B cell (primary cell): ENCODE data around the gene WNT11. TPM values are rescaled to one million over a fixed set of nuclear protein-coding genes. Genes with fewer than 3 reads are reported as not detected.

Experiments
- ATAC-seq: fragments of 200-7000 bp; cut with Tn5 transposase; one replicate; pipeline ENCODE4 v1.10.0; 2021; ENCODE audit warnings: low read depth, mild to moderate bottlenecking, moderate number of reproducible peaks, moderate library complexity
- CTCF ChIA-PET: fragments of 350-600 bp; sonication (Branson Sonifier 250); formaldehyde crosslinking; loops from one replicate; lab custom pipeline; 2021; ENCODE audit warnings: antibody characterized with exemption, inconsistent platforms; lab: Charles Lee
- POLR2A ChIA-PET: fragments of 350-600 bp; sonication (Branson Sonifier 250); formaldehyde crosslinking; loops from one replicate; lab custom pipeline; 2021; ENCODE audit warnings: antibody characterized with exemption; lab: Charles Lee
- DNase-seq: peaks from one replicate; pipeline ENCODE4 v3.0.0; 2013
- H2AFZ ChIP-seq: 2 replicates; pipeline ENCODE4 v1.6.1; 2012; ENCODE audit warnings: mild to moderate bottlenecking, low read depth, low read length; ENCODE audit not compliant: insufficient read depth, poor library complexity, severe bottlenecking
- H3K27ac ChIP-seq, 2 donors: 1 replicate in 1 of 2; 2 replicates in 1 of 2; pipeline ENCODE4 v1.5.1; 2012 to 2013; ENCODE audit warnings: low read length in 2 of 2, mild to moderate bottlenecking in 2 of 2, moderate library complexity in 1 of 2
- H3K27me3 ChIP-seq, 4 experiments: fragments of 200-600 bp in 1 of 4; sonication (generic) in 1 of 4; replicated peaks in 1 of 4; 1 replicate in 2 of 4; 2 replicates in 2 of 4; pipeline versions ENCODE4 v1.6.1 to v1.7.0; 2013 to 2016; ENCODE audit warnings: low read length in 3 of 4, mild to moderate bottlenecking in 2 of 4, mixed read lengths in 1 of 4, moderate library complexity in 1 of 4; ENCODE audit not compliant: insufficient read depth in 4 of 4, control insufficient read depth in 3 of 4; ENCODE audit errors: control extremely low read depth in 1 of 4
- H3K36me3 ChIP-seq, 2 experiments: replicated peaks in 1 of 2; 1 replicate in 1 of 2; 2 replicates in 1 of 2; pipeline versions ENCODE4 v1.6.1 to v1.7.1; 2013; ENCODE audit warnings: low read length in 1 of 2; ENCODE audit not compliant: insufficient read depth in 2 of 2, control insufficient read depth in 1 of 2; ENCODE audit errors: control extremely low read depth in 1 of 2, extremely low read depth in 1 of 2
- H3K4me1 ChIP-seq, 2 donors: fragments of 200-600 bp in 1 of 2; sonication (generic) in 1 of 2; 1 replicate in 1 of 2; 2 replicates in 1 of 2; pipeline versions ENCODE4 v1.5.1 to v1.6.1; 2013 to 2017; ENCODE audit warnings: low read length in 2 of 2; ENCODE audit not compliant: control insufficient read depth in 2 of 2, insufficient read depth in 2 of 2
- H3K4me2 ChIP-seq: replicated peaks from 2 replicates; pipeline ENCODE3; 2012; ENCODE audit warnings: mild to moderate bottlenecking, low read depth, low read length; ENCODE audit not compliant: poor library complexity, severe bottlenecking
- H3K4me3 ChIP-seq, 5 experiments: fragments of 200-600 bp in 1 of 5; sonication (generic) in 1 of 5; 1 replicate in 3 of 5; 2 replicates in 2 of 5; pipeline versions ENCODE4 v1.5.1 to v1.7.0; 2011 to 2016; ENCODE audit warnings: low read length in 4 of 5, mild to moderate bottlenecking in 4 of 5, low read depth in 2 of 5, control low read depth in 1 of 5, moderate library complexity in 1 of 5; ENCODE audit not compliant: insufficient read depth in 1 of 5; ENCODE audit errors: control extremely low read depth in 1 of 5, extremely low read depth in 1 of 5
- H3K79me2 ChIP-seq: fragments of 200-600 bp; sonication (generic); one replicate; pipeline ENCODE4 v1.6.0; 2016; ENCODE audit warnings: low read length; ENCODE audit not compliant: control insufficient read depth, insufficient read depth
- H3K9ac ChIP-seq: fragments of 200-600 bp; sonication (generic); 2 replicates; pipeline ENCODE4 v1.6.1; 2017; ENCODE audit warnings: mild to moderate bottlenecking, low read length, moderate library complexity
- H3K9me3 ChIP-seq, 3 donors: one replicate each; pipeline versions ENCODE4 v1.6.1 to v1.7.1; 2013; ENCODE audit warnings: low read length in 2 of 3; ENCODE audit not compliant: control insufficient read depth in 2 of 3, insufficient read depth in 1 of 3; ENCODE audit errors: control extremely low read depth in 1 of 3
- H4K20me1 ChIP-seq: 2 replicates; pipeline ENCODE4 v1.6.0; 2012; ENCODE audit warnings: mild to moderate bottlenecking, low read length; ENCODE audit not compliant: insufficient read depth, control insufficient read depth, poor library complexity, severe bottlenecking
- H3K27ac Mint-ChIP-seq: one replicate; pipeline ENCODE4 v1.8.0; 2021; ENCODE audit warnings: mixed read lengths
- H3K27me3 Mint-ChIP-seq: one replicate; pipeline ENCODE4 v1.8.0; 2021; ENCODE audit warnings: mixed read lengths
- H3K4me1 Mint-ChIP-seq: one replicate; pipeline ENCODE4 v1.8.0; 2021; ENCODE audit warnings: mixed read lengths
- H3K4me3 Mint-ChIP-seq: one replicate; pipeline ENCODE4 v1.8.0; 2021; ENCODE audit warnings: mixed read lengths
- H3K9me3 Mint-ChIP-seq: one replicate; pipeline ENCODE4 v1.8.0; 2022; ENCODE audit warnings: mixed read lengths; ENCODE audit not compliant: insufficient read depth
- EZH2 ChIP-seq: IDR thresholded peaks from 2 replicates; pipeline ENCODE4 v1.6.1; 2012; ENCODE audit warnings: borderline replicate concordance, low read depth, mild to moderate bottlenecking, moderate library complexity, low read length; ENCODE audit not compliant: insufficient read depth, poor library complexity, severe bottlenecking
- WGBS: methylation state at CpG from one replicate; pipeline ENCODE4 v1.1.5; 2013; ENCODE audit warnings: missing lambda C conversion rate; ENCODE audit not compliant: insufficient coverage; 5-methylcytosine and 5-hydroxymethylcytosine counted together
- intact Hi-C: fragments of 100-400 bp; cut with micrococcal nuclease; formaldehyde crosslinking; loops from one replicate; pipeline ENCODE4 v1.10.0; 2022
- polyA minus RNA-seq: library from RNA; depleted of rRNA, polyadenylated mRNA; stranded (reverse); fragments of >200 nt; gene quantifications from 2 replicates; pipeline ENCODE4 v1.2.3, GENCODE V29; 2012
- polyA plus RNA-seq: library from polyadenylated mRNA; depleted of rRNA; stranded (reverse); fragments of >200 nt; gene quantifications from 2 replicates; pipeline ENCODE4 v1.2.3, GENCODE V29; 2012
- total RNA-seq, 2 donors: library from RNA; stranded (reverse); fragments of 120-200 nt in 1 of 2; gene quantifications; 1 replicate in 1 of 2; 2 replicates in 1 of 2; pipeline versions ENCODE4 v1.2.3 to v1.2.4, GENCODE V29; 2013 to 2022
- TF ChIP-seq, protein P1 (sequence below): fragments of 200-600 bp; IDR thresholded peaks from one replicate; pipeline ENCODE4 v1.8.0; 2022; ENCODE audit warnings: antibody characterized with exemption, mild to moderate bottlenecking

WNT11 gene
- total RNA-seq (0.39 TPM in 1 of 2 replicates, not detected in the other), polyA plus RNA-seq (0.07 TPM in 1 of 2 replicates, not detected in the other), polyA minus RNA-seq (2.6 TPM in 1 of 2 replicates, not detected in the other)
- 0.47 TPM for total RNA-seq (2013)

DNA sequence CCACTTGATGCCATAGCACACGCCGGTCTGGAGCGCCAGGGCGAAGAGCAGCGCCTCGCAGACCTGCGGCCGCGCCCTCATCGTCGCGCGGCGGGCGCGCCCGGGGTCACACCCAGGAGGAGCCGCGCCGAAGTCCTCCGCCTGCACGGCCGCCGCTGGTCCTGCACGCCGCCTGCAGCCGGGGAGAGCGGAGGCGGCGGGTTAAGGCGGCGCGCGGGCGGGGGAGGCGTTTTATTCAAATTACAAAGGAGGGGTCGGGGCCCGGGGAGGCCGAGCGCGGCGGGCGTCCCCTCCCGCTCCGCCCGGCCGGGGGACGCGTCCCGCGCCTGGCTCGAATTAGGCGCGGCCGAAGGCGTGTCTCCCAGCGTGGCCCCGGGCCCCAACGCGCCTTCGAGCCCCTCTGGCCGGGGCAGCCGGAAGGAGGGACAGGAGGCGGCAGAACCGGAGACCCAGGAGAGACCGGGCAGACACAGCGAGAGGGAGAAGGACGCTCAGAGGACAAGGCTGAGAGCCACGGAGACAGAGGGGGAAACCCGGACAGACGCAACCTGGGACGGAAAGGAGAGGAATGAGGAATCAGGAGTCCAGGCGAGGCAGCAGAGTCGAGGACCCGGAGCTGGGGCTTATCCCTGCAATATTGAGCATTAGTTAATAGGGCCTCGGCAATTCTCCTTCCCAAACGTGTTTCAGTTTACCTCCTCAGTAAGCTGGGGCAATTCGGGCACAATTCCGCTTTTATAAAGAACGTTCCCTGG is at the start of gene WNT11:
TSS of gene WNT11 (minus strand) at position 176 of the 755 bp plus-strand sequence. CDS start at position 81, 95 bp downstream.
- Histone ChIP-seq H2AFZ (peak within 1 kb of the TSS; percentile 74), H3K9me3 (peaks cover 0 to 23% (median 0%) of the 10 kb centered on the region in 3 donors), H3K27ac (no peak within 1 kb of the TSS), H3K4me1 (peaks cover 47 to 58% of the 10 kb centered on the region in 2 donors), H3K4me2 (peak within 1 kb of the TSS; percentile 99), H3K79me2 (no peaks in the 10 kb centered on the region), H3K27me3 (peaks cover 0 to 84% (median 43%) of the 10 kb centered on the region in 4 experiments), H3K9ac (peak within 1 kb of the TSS; percentile 71), H3K36me3 (no peaks in the 10 kb centered on the region), H3K4me3 (peak within 1 kb of the TSS; percentile 56 to 82 (median 65)), H4K20me1 (peaks cover 19% of the 10 kb centered on the region)
- H3K27me3 Mint-ChIP-seq: peaks cover 39% of the 10 kb centered on the region
- ChIA-PET POLR2A (no interaction called here), CTCF (interaction anchor here (0.7 to 5.2 kb wide), 28 partner anchors 8 to 593 kb away, joined by 3 to 144 read pairs (median 5); no protein-coding TSS in a partner anchor)
- intact Hi-C loops: loop anchor here (1.0 to 5.0 kb wide), 6 partner anchors 29 to 466 kb away; partner anchors contain the start of genes GVQW3, LRRC32 and THAP12
- DNase-seq (peak; percentile 65), ATAC-seq (peak; percentile 26)
- peaks cover 24% of the 10 kb centered on the region for H3K4me1 Mint-ChIP-seq
- WGBS: 1% methylated on average over 80 of the region's 80 CpGs
- peak; percentile 46 for TF ChIP-seq EZH2
- TF ChIP-seq, protein P1, sequence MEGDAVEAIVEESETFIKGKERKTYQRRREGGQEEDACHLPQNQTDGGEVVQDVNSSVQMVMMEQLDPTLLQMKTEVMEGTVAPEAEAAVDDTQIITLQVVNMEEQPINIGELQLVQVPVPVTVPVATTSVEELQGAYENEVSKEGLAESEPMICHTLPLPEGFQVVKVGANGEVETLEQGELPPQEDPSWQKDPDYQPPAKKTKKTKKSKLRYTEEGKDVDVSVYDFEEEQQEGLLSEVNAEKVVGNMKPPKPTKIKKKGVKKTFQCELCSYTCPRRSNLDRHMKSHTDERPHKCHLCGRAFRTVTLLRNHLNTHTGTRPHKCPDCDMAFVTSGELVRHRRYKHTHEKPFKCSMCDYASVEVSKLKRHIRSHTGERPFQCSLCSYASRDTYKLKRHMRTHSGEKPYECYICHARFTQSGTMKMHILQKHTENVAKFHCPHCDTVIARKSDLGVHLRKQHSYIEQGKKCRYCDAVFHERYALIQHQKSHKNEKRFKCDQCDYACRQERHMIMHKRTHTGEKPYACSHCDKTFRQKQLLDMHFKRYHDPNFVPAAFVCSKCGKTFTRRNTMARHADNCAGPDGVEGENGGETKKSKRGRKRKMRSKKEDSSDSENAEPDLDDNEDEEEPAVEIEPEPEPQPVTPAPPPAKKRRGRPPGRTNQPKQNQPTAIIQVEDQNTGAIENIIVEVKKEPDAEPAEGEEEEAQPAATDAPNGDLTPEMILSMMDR: no peak
- H3K4me3 Mint-ChIP-seq: peak within 1 kb of the TSS; percentile 92
- H3K9me3 Mint-ChIP-seq: no peaks in the 10 kb centered on the region
- no peak within 1 kb of the TSS for H3K27ac Mint-ChIP-seq

GRCh38 chr11:76253416-76253815 is 47.1 kb upstream of the WNT11 start:
- Mint-ChIP-seq H3K27ac (no peak overlapping the region), H3K4me1 (no peaks in the 10 kb centered on the region), H3K4me3 (no peak overlapping the region), H3K27me3 (peaks cover 24% of the 10 kb centered on the region), H3K9me3 (peaks cover 3% of the 10 kb centered on the region)
- intact Hi-C loops: no loop called here
- WGBS: 85% methylated on average over 8 of the region's 9 CpGs
- TF ChIP-seq, protein P1: no peak
- TF ChIP-seq EZH2: no peak
- Histone ChIP-seq H2AFZ (no peak overlapping the region), H3K79me2 (no peaks in the 10 kb centered on the region), H3K4me3 (no peak overlapping the region), H3K36me3 (no peaks in the 10 kb centered on the region), H3K9ac (no peak overlapping the region), H3K4me2 (no peak overlapping the region), H3K27me3 (peaks cover 0 to 2% (median 0%) of the 10 kb centered on the region in 4 experiments), H3K4me1 (no peaks in the 10 kb centered on the region), H3K27ac (no peak overlapping the region), H3K9me3 (peaks cover 0 to 29% (median 15%) of the 10 kb centered on the region in 3 donors), H4K20me1 (no peaks in the 10 kb centered on the region)
- ChIA-PET POLR2A (no interaction called here), CTCF (no interaction called here)
- DNase-seq: no peak
- ATAC-seq: no peak
